Measurements from ENCODE around the gene MAPK7. TPM values are rescaled to one million over a fixed set of nuclear protein-coding genes. Genes with fewer than 3 reads are reported as not detected.

Gene MAPK7
- total and polyA plus RNA-seq, 2 of the 8 experiments (the other 6 are each of a cell fraction or from before 2014, with no cell fraction given): 15.2 to 28.1 TPM

DNA sequence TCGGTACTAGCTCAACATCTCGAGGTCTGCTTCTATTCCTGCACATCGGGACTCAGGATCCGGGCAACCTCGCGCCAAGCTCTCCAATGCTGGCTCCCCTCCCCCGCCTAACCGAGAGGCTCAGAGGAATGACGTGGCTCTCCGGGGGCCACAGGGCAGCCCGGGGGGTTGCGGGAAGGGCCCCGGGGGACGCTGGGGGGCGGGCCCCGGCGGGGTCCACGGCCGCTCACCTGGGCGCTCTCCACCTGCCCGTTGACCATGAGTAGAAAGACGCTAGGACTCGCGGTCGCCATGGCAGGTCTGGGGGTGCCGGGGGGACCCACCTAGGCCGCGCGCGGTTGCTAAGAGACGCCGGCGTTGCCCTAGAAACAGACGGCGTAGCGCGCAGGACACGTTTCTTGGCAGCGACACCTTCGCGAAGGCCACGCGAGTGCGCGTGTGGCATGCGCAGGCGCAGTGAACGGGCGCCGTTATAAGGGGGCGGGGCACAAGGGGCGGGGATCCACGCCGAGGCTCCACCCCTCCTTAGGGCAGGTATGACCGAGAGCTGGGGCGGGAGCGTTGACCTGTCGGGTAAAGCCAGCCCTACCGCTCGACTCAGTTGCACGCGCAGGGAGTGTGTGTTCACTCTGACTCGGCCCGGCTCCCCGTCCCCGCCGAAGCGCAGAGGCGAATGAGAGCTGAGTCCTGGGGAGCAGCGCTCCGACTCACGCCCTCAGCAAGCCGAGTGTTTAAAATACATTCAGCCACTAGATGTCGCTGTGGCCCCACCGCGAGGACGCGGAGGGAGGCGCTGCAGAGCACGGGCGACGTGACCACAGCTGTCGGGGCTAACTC, 15.8 kb upstream of the MAPK7 start, which contains the start of gene B9D1 (continued):
- no peak for TF ChIP-seq RNF2 (IDR thresholded peaks at IDR 0.05; ENCODE audit: borderline replicate concordance, low read depth, low read length, missing control alignments, poor library complexity, severe bottlenecking)
- TF ChIP-seq EGR1 (IDR thresholded peaks at IDR 0.05; ENCODE audit: borderline replicate concordance, low read depth, low read length): no peak
- TF ChIP-seq CHD1 (IDR thresholded peaks at IDR 0.05; ENCODE audit: low read depth, low read length): no peak
- TF ChIP-seq PHF8 (conservative IDR thresholded peaks at IDR 0.05; ENCODE audit: low read depth, low read length): peak; percentile 33; the same call in 1 of the 2 replicates
- TF ChIP-seq SAP30 (IDR thresholded peaks at IDR 0.05; ENCODE audit: insufficient read depth, insufficient replicate concordance, low read length): no peak
- TF ChIP-seq, protein P1, sequence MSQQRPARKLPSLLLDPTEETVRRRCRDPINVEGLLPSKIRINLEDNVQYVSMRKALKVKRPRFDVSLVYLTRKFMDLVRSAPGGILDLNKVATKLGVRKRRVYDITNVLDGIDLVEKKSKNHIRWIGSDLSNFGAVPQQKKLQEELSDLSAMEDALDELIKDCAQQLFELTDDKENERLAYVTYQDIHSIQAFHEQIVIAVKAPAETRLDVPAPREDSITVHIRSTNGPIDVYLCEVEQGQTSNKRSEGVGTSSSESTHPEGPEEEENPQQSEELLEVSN (IDR thresholded peaks at IDR 0.05): no peak
- TF ChIP-seq KDM5A (IDR thresholded peaks at IDR 0.05; ENCODE audit: low read length): peak; percentile 89
- no peak for TF ChIP-seq NANOG (IDR thresholded peaks at IDR 0.05; ENCODE audit: insufficient read depth, low read depth, low read length, poor library complexity, severe bottlenecking)
- TF ChIP-seq CBX8 (IDR thresholded peaks at IDR 0.05; ENCODE audit: borderline replicate concordance, low read depth, low read length): no peak
- TF ChIP-seq ZNF274 (IDR thresholded peaks at IDR 0.05; ENCODE audit: borderline replicate concordance, extremely low read depth, low read length): no peak
- TF ChIP-seq RAD21 (IDR thresholded peaks at IDR 0.05 in 1 of 2, conservative IDR thresholded peaks at IDR 0.05 in 1 of 2; ENCODE audit: low read depth in 2 of 2, low read length in 2 of 2): peak; percentile 99
- TF ChIP-seq TBP (IDR thresholded peaks at IDR 0.05; ENCODE audit: low read depth, low read length): no peak
- TF ChIP-seq KDM1A (IDR thresholded peaks at IDR 0.05; ENCODE audit: borderline replicate concordance, low read length): no peak
- TF ChIP-seq SP1 (IDR thresholded peaks at IDR 0.05; ENCODE audit: low read depth, low read length): 0 out of 2 replicates have a peak, but pooled peaks have one; percentile 39
- no peak for TF ChIP-seq FOSL1 (IDR thresholded peaks at IDR 0.05; ENCODE audit: insufficient read depth, low read depth, low read length)
- TF ChIP-seq HDAC2 (IDR thresholded peaks at IDR 0.05; ENCODE audit: borderline replicate concordance in 1 of 2, low read depth in 2 of 2, low read length in 2 of 2): peak in 1 of 2 experiments; percentile 39; a peak in 1 of 4 replicates
- TF ChIP-seq CBX5 (IDR thresholded peaks at IDR 0.05; ENCODE audit: low read depth, low read length): no peak
- TF ChIP-seq, protein P2, sequence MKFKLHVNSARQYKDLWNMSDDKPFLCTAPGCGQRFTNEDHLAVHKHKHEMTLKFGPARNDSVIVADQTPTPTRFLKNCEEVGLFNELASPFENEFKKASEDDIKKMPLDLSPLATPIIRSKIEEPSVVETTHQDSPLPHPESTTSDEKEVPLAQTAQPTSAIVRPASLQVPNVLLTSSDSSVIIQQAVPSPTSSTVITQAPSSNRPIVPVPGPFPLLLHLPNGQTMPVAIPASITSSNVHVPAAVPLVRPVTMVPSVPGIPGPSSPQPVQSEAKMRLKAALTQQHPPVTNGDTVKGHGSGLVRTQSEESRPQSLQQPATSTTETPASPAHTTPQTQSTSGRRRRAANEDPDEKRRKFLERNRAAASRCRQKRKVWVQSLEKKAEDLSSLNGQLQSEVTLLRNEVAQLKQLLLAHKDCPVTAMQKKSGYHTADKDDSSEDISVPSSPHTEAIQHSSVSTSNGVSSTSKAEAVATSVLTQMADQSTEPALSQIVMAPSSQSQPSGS (IDR thresholded peaks at IDR 0.05; ENCODE audit: low read length): peak; percentile 60; the same call in 1 of the 2 replicates
- TF ChIP-seq RFX5 (IDR thresholded peaks at IDR 0.05; ENCODE audit: borderline replicate concordance, low read depth, low read length): peak; percentile 76; the same call in 1 of the 2 replicates

All from H1 (cell line).